OCI-LY7 (cell line): ENCODE measurements around the gene ZNF474.

Source experiments
- EZH2phosphoT487 ChIP-seq: fragments of 200-600 bp; sonication (generic); IDR thresholded peaks from 2 replicates; pipeline ENCODE4 v1.6.1; 2018; ENCODE audit warnings: low read depth, borderline replicate concordance, mild to moderate bottlenecking, mixed run types, antibody characterized with exemption, low read length, moderate library complexity, mixed read lengths
- TF ChIP-seq, protein P1 (sequence below): fragments of 200-600 bp; sonication (generic); conservative IDR thresholded peaks from 2 replicates; pipeline ENCODE4 v1.5.1; 2014; ENCODE audit warnings: mild to moderate bottlenecking, antibody characterized with exemption, low read length, moderate library complexity, mixed read lengths

DNA sequence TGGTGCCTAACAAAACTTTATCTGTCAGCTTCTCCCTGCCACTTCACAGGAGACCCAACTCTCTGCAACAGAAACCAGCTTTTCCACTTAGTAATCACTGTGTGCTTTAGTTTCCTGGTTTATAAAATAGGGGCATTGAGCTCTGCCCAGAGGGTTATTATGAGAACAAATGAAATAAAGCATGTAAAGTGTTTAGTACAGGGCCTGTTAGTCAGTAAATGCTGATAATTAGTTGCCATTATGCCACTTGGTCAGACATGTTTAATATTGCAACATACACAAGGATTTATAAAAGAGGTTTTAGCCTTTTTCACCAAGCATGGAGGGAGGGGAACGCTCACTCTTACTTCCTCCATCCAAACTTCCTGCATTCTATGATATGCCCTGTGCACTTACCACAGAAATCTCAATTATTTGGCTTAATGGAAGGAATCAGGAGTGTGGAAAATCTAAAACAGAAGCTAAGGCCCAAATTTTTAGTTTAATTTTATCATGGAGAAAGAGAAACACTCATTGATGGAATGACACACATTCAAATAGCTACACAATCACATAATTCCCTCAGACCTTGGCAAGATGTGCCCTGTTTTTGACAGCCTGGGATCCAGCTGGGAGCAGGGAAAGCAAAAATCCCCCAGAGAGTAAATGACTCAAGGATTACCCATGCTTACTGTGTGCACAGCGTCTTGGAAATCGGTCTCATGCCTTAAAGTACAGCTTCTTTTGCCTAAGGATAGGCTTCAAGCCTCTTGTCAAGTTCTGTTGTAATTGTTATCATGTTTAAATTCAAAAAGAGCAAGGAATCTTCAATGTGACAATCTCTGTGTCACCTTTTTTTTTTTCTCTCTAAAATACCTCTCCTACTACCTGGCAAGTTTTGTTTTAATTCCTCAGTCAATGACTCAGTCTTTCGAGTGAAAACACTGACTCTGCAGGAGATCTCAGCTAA lies 34.0 kb downstream of the ZNF474 start:
- TF ChIP-seq, protein P1, sequence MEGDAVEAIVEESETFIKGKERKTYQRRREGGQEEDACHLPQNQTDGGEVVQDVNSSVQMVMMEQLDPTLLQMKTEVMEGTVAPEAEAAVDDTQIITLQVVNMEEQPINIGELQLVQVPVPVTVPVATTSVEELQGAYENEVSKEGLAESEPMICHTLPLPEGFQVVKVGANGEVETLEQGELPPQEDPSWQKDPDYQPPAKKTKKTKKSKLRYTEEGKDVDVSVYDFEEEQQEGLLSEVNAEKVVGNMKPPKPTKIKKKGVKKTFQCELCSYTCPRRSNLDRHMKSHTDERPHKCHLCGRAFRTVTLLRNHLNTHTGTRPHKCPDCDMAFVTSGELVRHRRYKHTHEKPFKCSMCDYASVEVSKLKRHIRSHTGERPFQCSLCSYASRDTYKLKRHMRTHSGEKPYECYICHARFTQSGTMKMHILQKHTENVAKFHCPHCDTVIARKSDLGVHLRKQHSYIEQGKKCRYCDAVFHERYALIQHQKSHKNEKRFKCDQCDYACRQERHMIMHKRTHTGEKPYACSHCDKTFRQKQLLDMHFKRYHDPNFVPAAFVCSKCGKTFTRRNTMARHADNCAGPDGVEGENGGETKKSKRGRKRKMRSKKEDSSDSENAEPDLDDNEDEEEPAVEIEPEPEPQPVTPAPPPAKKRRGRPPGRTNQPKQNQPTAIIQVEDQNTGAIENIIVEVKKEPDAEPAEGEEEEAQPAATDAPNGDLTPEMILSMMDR, result no peak
- no peak for TF ChIP-seq EZH2phosphoT487
